ENCODE results near the gene DEPP1. TPM values are rescaled to one million over a fixed set of nuclear protein-coding genes. Genes with fewer than 3 reads are reported as not detected.
A peak's percentile ranks its signal among the peaks of the same experiment; 100 is the strongest.

DEPP1 gene
- total and polyA plus RNA-seq, 10 of the 15 experiments (the other 5 are each of a cell fraction or from before 2014, with no cell fraction given): 1.7 to 12.1 (median 7.3) TPM

GRCh38 chr10:44960482-44961229 lies 18.0 kb downstream of the DEPP1 start (continued):
- TF ChIP-seq JUNB (IDR thresholded peaks at IDR 0.05) (no peak), TCF3 (IDR thresholded peaks at IDR 0.05; ENCODE audit: borderline replicate concordance, insufficient read depth, low read depth, low read length) (no peak), RELA (IDR thresholded peaks at IDR 0.05; ENCODE audit: borderline replicate concordance, partially characterized antibody) (no peak), TCF12 (IDR thresholded peaks at IDR 0.05; ENCODE audit: low read depth, low read length) (no peak), GABPA (IDR thresholded peaks at IDR 0.05; ENCODE audit: low read depth) (0 out of 2 replicates have a peak, but pooled peaks have one; percentile 32), HDAC2 (IDR thresholded peaks at IDR 0.05) (no peak), NR2C2 (IDR thresholded peaks at IDR 0.05; ENCODE audit: borderline replicate concordance, control insufficient read depth, insufficient read length, low read depth) (no peak), STAT3 (IDR thresholded peaks at IDR 0.05; ENCODE audit: low read depth, low read length) (no peak), PAX8 (IDR thresholded peaks at IDR 0.05) (no peak), E2F4 (IDR thresholded peaks at IDR 0.05; ENCODE audit: low read depth, low read length) (no peak), E4F1 (IDR thresholded peaks at IDR 0.05; ENCODE audit: borderline replicate concordance, partially characterized antibody) (no peak), ZNF687 (IDR thresholded peaks at IDR 0.05) (peak; percentile 80), IKZF2 (IDR thresholded peaks at IDR 0.05) (peak; percentile 32 to 35; a peak in 2 of 4 replicates), SMAD5 (IDR thresholded peaks at IDR 0.05; ENCODE audit: low read depth) (no peak), BMI1 (IDR thresholded peaks at IDR 0.05; ENCODE audit: borderline replicate concordance) (no peak), BRCA1 (IDR thresholded peaks at IDR 0.05; ENCODE audit: low read depth, low read length) (no peak), ESRRA (IDR thresholded peaks at IDR 0.05; ENCODE audit: low read length) (no peak), NBN (IDR thresholded peaks at IDR 0.05) (peak; percentile 66), RB1 (IDR thresholded peaks at IDR 0.05; ENCODE audit: borderline replicate concordance) (no peak)
- TF ChIP-seq, protein P1, sequence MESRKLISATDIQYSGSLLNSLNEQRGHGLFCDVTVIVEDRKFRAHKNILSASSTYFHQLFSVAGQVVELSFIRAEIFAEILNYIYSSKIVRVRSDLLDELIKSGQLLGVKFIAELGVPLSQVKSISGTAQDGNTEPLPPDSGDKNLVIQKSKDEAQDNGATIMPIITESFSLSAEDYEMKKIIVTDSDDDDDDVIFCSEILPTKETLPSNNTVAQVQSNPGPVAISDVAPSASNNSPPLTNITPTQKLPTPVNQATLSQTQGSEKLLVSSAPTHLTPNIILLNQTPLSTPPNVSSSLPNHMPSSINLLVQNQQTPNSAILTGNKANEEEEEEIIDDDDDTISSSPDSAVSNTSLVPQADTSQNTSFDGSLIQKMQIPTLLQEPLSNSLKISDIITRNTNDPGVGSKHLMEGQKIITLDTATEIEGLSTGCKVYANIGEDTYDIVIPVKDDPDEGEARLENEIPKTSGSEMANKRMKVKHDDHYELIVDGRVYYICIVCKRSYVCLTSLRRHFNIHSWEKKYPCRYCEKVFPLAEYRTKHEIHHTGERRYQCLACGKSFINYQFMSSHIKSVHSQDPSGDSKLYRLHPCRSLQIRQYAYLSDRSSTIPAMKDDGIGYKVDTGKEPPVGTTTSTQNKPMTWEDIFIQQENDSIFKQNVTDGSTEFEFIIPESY (IDR thresholded peaks at IDR 0.05): no peak
- TF ChIP-seq, protein P2, sequence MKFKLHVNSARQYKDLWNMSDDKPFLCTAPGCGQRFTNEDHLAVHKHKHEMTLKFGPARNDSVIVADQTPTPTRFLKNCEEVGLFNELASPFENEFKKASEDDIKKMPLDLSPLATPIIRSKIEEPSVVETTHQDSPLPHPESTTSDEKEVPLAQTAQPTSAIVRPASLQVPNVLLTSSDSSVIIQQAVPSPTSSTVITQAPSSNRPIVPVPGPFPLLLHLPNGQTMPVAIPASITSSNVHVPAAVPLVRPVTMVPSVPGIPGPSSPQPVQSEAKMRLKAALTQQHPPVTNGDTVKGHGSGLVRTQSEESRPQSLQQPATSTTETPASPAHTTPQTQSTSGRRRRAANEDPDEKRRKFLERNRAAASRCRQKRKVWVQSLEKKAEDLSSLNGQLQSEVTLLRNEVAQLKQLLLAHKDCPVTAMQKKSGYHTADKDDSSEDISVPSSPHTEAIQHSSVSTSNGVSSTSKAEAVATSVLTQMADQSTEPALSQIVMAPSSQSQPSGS (IDR thresholded peaks at IDR 0.05; ENCODE audit: low read length): no peak
